Activated T-cell treated with anti-CD3 and anti-CD28 coated beads, Interleukin-2, amount 50 U/mL, for 4 hours (primary cell): ENCODE results near the gene ACOT7. TPM values are rescaled to one million over a fixed set of nuclear protein-coding genes. Genes with fewer than 3 reads are reported as not detected.

ENCODE experiments used
- ATAC-seq, 2 donors: fragments of 200-7000 bp; cut with Tn5 transposase; one replicate each; pipeline ENCODE4 v1.10.0; 2021
- DNase-seq: peaks from one replicate; pipeline ENCODE4 v3.0.0-alpha.2; 2020
- H3K27me3 Mint-ChIP-seq: one replicate; pipeline ENCODE4 v1.8.0; 2021; ENCODE audit warnings: low read depth, mixed read lengths
- H3K36me3 Mint-ChIP-seq: one replicate; pipeline ENCODE4 v1.8.0; 2022; ENCODE audit warnings: mixed read lengths; ENCODE audit not compliant: insufficient read depth
- H3K4me1 Mint-ChIP-seq: one replicate; pipeline ENCODE4 v1.8.0; 2021; ENCODE audit warnings: low read depth, mixed read lengths
- H3K4me3 Mint-ChIP-seq: one replicate; pipeline ENCODE4 v1.8.0; 2021; ENCODE audit warnings: mild to moderate bottlenecking, moderate library complexity, mixed read lengths
- H3K9me3 Mint-ChIP-seq: one replicate; pipeline ENCODE4 v1.8.0; 2021; ENCODE audit warnings: mixed read lengths
- total RNA-seq, 3 donors: library from RNA; stranded (reverse); gene quantifications; one replicate each; pipeline ENCODE4 v1.2.1, GENCODE V29; 2021

Gene ACOT7
- total RNA-seq, 3 donors from 2014 or later: 92.8 to 112 (median 101) TPM

DNA sequence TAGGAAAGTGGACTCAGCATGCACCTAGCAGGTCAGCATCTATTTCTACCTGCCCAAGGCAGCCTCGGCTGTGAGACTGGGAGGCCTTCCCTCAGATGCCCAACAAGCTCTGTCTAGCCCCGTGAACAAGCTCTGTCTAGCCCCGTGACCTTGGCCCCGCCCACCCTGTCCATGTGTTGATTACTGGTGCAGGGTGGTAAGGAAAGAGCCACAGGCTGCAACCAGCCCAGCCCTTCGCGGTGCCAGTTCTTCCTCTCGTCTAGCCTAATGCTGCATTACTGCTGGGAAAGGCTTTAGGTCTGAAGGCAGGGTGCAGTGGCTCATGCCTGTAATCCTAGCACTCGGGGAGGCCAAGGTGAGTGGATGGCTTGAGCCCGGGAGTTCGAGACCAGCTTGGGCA lies 134.9 kb downstream of the ACOT7 start:
- H3K9me3 Mint-ChIP-seq: no peaks in the 10 kb centered on the region
- peaks cover 4% of the 10 kb centered on the region for H3K4me1 Mint-ChIP-seq
- no peaks in the 10 kb centered on the region for H3K36me3 Mint-ChIP-seq
- H3K27me3 Mint-ChIP-seq: peaks cover 15% of the 10 kb centered on the region
- H3K4me3 Mint-ChIP-seq: peak overlapping the region; percentile 6
- ATAC-seq: no peak
- no peak for DNase-seq

DNA sequence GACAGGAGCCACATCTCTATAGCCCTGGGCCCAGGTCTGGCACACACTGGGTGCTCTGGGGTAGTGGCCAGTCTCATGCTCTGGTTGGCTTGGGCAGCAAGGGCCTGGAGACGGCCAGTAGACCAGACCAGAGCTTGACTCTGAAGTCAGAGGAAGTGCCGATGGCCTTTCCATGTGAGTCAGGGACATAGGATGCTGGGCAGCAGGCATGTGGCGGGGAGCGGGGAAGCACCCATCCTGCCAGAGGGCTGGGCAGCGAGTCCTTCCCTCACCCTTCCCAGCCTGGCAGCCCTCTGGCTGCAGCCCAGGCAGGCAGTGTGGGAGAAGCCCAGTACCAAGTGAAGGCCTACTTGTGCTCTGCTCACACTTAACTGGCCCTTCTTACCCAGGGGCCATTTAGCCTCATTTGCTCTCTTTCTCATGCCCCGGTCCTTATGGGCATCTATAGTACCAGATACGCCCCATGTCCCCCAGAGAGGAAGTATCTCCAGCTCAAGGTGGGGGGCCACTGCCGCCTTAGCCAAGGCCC lies 136.0 kb downstream of the ACOT7 start:
- ATAC-seq: no peak
- DNase-seq: no peak
- Mint-ChIP-seq H3K9me3 (no peaks in the 10 kb centered on the region), H3K4me1 (peaks cover 4% of the 10 kb centered on the region), H3K27me3 (peaks cover 18% of the 10 kb centered on the region), H3K36me3 (no peaks in the 10 kb centered on the region), H3K4me3 (no peak overlapping the region)

DNA sequence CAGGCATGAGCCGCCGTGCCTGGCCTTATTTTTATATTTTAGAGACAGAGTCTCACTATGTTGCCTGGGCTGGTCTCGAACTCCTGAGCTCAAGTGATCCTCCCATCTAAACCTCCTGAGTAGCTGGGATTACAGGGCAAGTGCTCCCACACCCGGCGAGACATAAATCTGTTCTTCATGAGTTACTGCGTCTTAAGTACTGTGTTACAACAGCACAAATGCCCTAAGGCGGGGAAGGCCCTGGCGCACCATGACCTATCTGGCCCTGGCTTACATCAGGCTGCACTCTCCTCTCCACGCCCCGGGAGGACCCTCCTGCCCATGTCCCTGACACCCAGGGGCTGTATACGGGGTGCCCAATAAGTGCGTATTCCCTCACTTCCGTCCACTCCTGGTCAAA lies 136.9 kb downstream of the ACOT7 start:
- H3K36me3 Mint-ChIP-seq: no peaks in the 10 kb centered on the region
- H3K27me3 Mint-ChIP-seq: peaks cover 22% of the 10 kb centered on the region
- no peaks in the 10 kb centered on the region for H3K9me3 Mint-ChIP-seq
- ATAC-seq: no peak
- no peak for DNase-seq
- peaks cover 2% of the 10 kb centered on the region for H3K4me1 Mint-ChIP-seq
- no peak overlapping the region for H3K4me3 Mint-ChIP-seq

DNA sequence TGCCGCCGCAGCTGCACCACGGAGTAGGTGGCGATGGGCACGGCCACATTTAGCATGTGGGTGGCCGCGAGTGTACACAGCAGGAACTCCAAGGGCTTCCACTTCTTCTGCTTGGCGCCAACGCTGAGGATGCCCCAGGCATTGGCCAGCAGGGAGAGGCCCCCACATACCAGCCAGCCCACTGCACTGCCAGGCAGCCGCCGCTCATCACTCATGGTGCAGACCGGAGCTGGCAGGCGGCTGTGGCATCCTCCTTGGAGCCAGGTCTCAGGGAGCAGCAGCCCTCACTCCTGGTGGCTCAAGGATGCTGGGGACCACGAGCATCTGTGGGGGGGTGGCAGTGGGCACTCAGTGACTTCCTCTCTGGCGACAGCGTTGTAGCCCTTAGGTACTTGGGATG lies 138.9 kb downstream of the ACOT7 start:
- DNase-seq (no peak), ATAC-seq (no peak)
- peaks cover 38% of the 10 kb centered on the region for H3K27me3 Mint-ChIP-seq
- H3K36me3 Mint-ChIP-seq: no peaks in the 10 kb centered on the region
- no peaks in the 10 kb centered on the region for H3K9me3 Mint-ChIP-seq
- H3K4me1 Mint-ChIP-seq: peaks cover 2% of the 10 kb centered on the region
- no peak overlapping the region for H3K4me3 Mint-ChIP-seq

DNA sequence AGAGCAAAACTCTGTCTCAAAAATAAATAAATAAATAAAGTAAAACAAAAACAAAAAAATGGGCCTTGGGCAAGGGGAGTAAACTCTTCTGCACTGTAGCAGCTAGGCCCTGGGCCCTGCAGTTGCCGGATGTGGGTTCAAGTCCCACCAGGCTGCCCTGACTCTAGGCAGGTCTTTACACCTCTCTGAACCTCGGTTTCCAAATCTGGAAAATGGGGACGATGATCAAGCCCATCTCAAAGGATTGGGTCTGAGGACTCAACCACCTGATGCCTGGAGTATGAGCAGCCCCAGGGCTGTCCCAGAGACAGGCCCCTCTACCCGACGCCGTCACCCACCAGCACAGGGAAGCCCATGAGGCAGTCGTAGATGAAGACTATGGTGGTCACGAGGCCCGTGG lies 140.2 kb downstream of the ACOT7 start:
- ATAC-seq: no peak
- Mint-ChIP-seq H3K9me3 (no peaks in the 10 kb centered on the region), H3K4me1 (peaks cover 2% of the 10 kb centered on the region), H3K36me3 (no peaks in the 10 kb centered on the region), H3K27me3 (peaks cover 35% of the 10 kb centered on the region), H3K4me3 (no peak overlapping the region)
- DNase-seq: no peak

DNA sequence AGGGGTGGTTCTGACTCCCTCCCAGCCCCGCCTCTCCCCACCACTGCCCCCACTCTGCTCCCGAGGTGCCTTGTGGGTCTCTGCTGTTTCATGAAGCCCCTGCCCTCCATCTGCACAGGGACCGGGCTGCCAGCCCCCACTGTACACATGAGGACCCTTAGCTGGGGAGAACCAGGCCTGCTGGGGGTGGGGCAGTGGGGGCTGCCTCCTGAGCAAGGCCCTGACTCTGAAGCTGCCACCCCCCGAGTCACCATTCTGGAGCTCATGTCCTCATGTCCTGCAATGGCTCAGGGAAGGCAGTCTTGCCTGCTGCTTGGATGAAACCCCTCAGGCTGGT lies 141.2 kb downstream of the ACOT7 start:
- Mint-ChIP-seq H3K27me3 (peaks cover 45% of the 10 kb centered on the region), H3K4me3 (no peak overlapping the region)
- no peak for ATAC-seq

DNA sequence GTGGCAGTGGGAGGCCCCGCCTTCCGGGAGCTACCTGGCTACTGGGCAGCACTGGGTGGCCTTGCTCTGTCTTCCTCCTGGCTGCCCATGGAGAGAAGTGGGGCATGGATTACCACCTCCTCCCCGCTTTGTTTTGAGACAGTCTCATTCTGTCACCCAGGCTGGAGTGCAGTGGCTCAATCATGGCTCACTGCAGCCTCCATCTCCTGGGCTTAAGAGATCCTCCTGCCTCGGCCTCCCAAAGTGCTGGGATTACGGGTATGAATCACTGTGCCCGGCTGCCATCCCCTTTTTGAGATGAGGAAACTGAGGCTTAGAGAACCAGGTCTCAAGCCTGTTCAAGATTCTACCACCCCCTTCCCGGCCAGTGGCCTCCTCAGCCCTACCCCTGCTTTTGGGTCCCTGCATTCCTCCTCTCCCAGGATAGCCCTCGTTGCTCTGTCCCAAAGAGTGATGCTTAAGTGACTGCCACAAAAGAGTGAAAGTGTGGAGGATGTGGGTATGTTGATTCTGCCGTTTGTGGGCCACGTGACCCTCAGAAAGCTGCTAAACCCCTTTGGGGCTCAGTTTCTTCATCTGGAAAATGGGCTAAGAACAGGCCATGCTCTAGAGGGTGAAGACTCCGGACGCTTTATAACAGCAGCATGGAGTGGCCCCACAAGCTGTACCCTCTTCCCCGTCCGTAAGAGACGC lies 141.7 kb downstream of the ACOT7 start:
- no peak for DNase-seq
- no peak for ATAC-seq
- peaks cover 50% of the 10 kb centered on the region for H3K27me3 Mint-ChIP-seq
- H3K4me1 Mint-ChIP-seq: peaks cover 4% of the 10 kb centered on the region
- H3K4me3 Mint-ChIP-seq: no peak overlapping the region
- H3K9me3 Mint-ChIP-seq: no peaks in the 10 kb centered on the region
- no peaks in the 10 kb centered on the region for H3K36me3 Mint-ChIP-seq

More for the DNA sequence above, 141.2 kb downstream of the ACOT7 start:
- Mint-ChIP-seq H3K9me3 (no peaks in the 10 kb centered on the region), H3K4me1 (peaks cover 2% of the 10 kb centered on the region), H3K36me3 (no peaks in the 10 kb centered on the region)
- DNase-seq: no peak

DNA sequence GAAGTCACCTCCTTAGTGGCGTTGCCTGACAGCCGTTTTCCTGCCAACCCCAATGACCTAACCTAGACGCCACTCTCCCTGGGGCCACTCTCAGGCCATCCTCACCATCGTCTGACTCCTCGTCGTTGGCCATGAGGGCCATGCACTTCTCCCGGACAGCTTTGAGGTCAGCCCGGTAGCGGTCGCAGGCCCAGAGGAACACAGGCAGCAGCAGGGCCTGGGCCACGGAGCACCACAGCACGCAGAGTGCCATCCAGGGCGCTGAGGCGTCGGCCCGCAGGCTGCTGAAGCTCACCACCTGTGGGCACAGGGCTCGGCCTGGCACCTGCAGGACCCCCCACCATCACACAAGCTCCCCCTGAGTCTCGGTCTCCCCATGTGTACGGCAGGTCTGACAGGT lies 142.3 kb downstream of the ACOT7 start:
- H3K4me1 Mint-ChIP-seq: peaks cover 9% of the 10 kb centered on the region
- H3K9me3 Mint-ChIP-seq: no peaks in the 10 kb centered on the region
- H3K4me3 Mint-ChIP-seq: no peak overlapping the region
- peaks cover 56% of the 10 kb centered on the region for H3K27me3 Mint-ChIP-seq
- no peaks in the 10 kb centered on the region for H3K36me3 Mint-ChIP-seq
- ATAC-seq (no peak), DNase-seq (no peak)

DNA sequence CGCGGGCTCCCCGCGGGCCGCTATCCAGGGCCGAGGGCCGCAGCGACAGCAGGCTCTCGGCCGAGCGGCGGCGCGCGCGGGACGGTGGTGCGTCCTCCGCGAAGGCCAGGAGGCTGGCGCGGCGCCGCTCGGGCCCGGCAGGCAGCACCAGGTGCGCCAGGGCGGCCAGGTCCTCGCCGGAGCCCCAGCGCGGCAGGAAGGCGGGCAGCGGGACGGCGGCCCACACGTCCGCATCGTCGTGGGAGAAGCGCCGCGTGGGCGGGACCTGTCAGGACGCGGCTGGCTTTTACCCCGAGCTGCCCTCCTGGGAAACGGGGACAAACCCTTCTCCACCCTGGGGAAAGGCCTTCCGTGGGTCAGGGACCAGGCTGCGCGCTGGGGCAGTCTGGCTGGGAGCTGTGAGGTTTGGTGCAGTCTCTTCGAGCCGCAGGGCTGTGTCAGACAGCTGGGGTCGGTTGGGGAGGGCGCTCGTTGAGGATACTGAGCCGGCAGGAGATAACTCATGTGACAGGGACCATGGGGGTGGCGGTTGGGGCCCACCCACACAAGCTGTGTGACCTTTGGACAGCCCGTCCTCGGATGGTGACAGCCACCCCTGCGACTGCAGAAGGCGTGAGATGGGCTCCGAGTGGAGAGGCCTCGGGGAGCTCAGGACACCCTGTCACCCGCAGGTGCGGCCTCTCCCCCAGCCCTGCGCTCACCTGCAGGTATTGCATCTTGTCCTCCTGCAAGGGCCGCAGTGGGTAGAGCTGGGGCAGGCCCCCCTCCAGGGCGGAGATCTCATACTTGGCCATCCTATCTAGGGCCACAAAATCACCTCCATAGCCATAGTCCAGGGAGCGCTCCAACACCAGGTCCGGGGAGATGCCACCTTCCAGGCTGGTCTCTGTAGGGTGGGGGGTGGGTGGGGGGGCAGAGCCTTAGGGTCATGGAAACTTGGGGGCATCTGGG lies 143.6 kb downstream of the ACOT7 start:
- Mint-ChIP-seq H3K4me3 (no peak overlapping the region), H3K4me1 (peaks cover 10% of the 10 kb centered on the region)

DNA sequence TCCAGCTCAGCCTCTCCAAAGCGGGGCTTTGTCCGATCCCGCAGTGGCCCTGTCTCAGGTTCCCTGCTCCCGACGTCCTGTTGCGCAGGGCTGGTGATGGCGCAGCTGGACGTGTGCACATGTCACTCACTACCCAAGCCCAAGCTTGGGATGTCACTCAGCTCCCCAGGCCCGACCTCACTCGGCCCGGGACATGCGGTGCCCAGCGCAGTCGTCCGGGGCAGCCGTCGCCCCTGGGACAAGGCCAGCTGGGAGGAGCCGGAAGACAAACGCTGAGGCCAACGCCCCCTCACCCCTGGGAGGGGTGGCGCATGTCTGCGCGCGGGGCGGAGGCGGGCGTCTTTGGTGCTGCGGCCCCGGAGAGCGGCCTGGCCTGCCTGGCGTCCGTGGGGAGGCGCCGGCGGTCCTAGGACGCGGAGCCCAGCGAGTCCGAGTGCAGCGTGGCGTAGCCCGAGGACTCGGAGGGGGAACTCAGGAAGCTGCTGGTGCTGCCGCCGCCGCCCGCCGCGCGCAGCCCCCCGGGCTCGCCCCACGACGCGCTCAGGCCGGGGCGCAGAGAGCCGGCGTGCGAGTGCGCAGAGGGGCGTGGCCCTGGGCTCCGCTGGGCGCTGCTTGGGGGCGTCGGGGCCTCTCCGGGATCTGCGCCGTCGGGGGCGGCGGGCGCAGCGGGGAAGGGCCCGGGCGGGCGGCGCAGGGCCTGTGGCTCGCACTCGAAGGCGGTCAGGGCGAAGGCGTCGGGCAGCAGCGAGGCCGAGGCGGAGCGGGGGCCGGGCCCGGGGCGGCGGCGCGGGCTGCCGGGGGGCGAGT lies 144.4 kb downstream of the ACOT7 start:
- Mint-ChIP-seq H3K4me1 (peaks cover 11% of the 10 kb centered on the region), H3K4me3 (no peak overlapping the region), H3K36me3 (no peaks in the 10 kb centered on the region), H3K27me3 (peaks cover 63% of the 10 kb centered on the region), H3K9me3 (no peaks in the 10 kb centered on the region)
- no peak for DNase-seq
- ATAC-seq: no peak

More for the DNA sequence above, 143.6 kb downstream of the ACOT7 start:
- no peaks in the 10 kb centered on the region for H3K9me3 Mint-ChIP-seq
- peaks cover 60% of the 10 kb centered on the region for H3K27me3 Mint-ChIP-seq
- H3K36me3 Mint-ChIP-seq: no peaks in the 10 kb centered on the region
- DNase-seq (no peak), ATAC-seq (no peak)

DNA sequence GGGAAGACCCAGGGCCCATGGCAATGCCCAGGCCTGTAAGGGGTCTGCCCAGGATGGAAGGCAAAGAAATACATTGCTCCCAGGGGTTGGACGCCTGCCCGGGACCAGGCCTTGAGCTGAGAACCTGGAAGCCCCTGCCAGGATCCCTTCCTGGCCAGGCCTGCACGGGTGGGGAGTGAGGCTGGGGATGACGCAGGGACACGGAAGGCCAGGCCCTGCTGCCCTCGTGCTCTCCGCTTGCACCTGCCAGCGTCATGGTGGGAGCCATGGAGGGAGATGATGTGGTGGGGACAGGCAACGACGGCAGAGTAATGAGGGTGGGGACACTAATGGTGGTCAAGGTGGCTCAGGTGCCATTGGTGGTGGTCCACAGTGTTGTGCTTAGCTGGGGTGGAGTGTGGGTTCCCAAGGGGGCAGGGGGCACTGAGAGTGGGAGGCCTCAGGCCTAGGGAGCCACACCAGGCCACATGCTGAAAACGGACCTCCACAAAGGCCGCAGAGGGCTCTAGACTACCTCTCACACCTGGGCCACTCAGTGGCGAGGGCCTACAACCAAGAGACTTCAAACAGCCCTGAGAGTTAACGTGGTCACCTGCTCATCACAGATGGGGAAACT lies 145.3 kb downstream of the ACOT7 start:
- Mint-ChIP-seq H3K9me3 (no peaks in the 10 kb centered on the region), H3K4me1 (peaks cover 11% of the 10 kb centered on the region), H3K4me3 (no peak overlapping the region), H3K27me3 (peaks cover 72% of the 10 kb centered on the region), H3K36me3 (no peaks in the 10 kb centered on the region)
- DNase-seq (no peak), ATAC-seq (no peak)

DNA sequence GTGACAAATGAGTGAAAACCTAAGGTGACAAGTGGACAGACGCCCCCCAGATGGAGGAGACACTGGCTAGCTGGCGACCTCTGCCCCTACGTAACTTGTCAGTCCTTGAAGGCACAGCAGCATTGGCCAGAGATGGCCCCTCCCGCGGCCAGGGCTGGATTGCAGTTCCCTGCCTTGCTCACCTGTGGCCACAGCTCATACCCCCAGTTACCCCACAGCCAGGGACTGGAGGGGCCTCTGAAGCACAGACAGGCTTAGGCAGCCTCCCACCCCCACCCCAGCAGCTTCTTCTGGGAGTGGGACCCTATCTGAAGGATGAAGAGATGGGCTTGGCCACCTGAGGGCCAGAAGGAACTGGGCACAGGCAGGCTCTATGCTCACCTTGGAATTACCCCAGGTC lies 145.9 kb downstream of the ACOT7 start:
- H3K9me3 Mint-ChIP-seq: no peaks in the 10 kb centered on the region
- ATAC-seq (no peak), DNase-seq (no peak)
- peaks cover 11% of the 10 kb centered on the region for H3K4me1 Mint-ChIP-seq
- no peak overlapping the region for H3K4me3 Mint-ChIP-seq
- no peaks in the 10 kb centered on the region for H3K36me3 Mint-ChIP-seq
- H3K27me3 Mint-ChIP-seq: peaks cover 72% of the 10 kb centered on the region

DNA sequence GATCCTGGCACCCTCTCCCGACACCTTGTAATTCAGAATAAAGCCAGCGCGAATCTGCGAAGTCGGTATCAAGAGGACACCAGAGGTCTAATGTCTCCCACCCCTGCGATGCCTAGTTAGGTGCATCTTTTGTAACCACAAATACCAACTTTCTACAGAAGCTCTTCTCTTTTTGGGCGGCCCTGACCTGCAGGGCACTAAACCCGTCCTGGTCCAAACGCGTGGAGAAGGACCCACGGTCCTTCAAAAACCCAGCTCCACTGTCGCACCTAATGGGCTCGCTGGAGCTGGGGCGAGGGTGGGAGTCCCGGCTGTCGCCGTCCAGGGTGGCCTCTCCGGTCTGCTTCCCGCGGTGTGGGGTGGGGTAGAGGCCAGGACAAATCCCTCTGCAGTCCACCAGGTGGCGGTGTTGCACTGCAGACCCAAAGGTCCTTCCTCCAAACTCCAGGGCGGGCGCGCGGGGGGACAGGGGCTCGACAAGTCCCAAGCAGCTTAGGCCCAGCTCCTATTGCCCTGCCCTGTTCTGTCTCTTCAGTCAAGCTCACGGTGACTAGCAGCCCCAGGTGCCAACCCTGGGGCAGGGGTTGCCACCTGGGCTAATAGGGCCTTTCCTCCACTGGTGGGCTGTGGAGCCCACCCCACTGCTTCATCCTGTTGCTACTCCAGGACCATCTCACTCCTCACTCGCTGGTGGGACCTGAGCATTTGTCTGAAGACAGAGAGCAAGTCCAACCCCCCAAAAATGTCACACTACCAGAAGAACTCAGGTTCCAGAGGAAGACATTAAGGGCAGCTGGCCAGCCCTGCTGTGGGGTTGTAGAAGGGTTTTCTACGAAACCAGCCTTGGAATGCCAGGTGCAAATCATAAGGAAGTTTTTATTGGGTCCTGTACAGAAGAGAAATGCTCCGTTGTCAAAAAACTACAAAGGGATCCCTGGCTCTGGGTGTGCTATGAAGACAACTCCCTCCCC lies 146.8 kb downstream of the ACOT7 start:
- peak; percentile 67 to 68 for ATAC-seq
- DNase-seq: peak; percentile 79
- Mint-ChIP-seq H3K9me3 (no peaks in the 10 kb centered on the region), H3K4me3 (peak overlapping the region; percentile 65), H3K27me3 (peaks cover 65% of the 10 kb centered on the region), H3K36me3 (no peaks in the 10 kb centered on the region), H3K4me1 (peaks cover 11% of the 10 kb centered on the region)
